ENCODE data around the gene MED13.
"Not testable (repeated sequence)": the region's sequence is repeated elsewhere in the genome, so short reads cannot be mapped to it uniquely, and the experiment has no call there.

MED13 gene

DNA sequence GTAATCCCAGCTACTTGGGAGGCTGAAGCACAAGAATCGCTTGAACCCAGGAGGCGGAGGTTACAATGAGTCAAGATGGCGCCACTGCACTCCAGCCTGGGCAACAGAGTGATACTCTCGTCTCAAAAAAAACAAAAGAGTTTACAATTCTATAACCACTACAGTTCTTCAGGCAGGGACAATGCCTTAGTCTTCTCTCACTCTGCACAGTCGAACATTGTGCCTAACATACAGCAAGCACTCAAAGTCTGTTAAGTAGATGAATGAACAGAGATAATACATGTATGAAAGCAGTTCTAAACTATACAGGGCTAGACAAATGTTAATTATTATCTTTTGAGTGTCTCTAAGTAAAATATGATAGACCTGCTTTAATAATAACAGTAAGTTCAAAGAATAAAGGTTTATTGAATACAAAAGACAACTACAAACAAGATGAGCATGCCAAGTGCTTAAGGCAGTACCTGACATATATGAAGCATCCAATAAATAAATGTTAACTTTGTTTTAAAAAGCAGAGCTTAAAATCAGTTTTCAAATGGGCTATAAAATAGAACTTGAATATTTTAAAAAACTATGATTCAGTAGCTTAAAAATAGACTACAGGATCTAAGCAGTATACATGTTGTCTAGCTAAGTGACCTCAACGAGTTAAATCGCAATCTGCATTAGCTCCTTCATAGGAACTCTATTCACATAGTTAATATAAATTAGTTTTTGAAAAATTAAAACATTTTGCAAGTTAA, 156.6 kb downstream of the MED13 start:
- no peak for DNase-seq (ENCODE audit: low spot score)

DNA sequence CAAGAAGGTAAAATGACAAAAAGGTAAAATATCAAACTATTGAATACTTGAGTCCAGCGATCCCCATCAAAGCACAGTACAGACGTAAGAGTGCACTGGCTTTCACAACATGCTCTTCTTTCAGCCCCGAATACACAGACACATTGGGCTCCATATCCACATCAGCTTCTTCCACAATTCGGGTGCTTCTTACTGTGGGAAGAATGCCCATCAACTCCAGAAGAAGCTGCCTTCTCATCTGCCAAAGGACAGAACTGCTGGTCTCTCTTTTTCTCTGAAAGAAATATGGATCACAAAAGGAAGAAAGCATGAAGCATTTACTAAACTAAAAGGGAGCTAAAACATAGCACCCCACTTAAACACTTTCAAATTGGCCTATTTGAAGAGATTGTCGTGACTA, 157.7 kb downstream of the MED13 start:
- no peak for DNase-seq (ENCODE audit: low spot score)

DNA sequence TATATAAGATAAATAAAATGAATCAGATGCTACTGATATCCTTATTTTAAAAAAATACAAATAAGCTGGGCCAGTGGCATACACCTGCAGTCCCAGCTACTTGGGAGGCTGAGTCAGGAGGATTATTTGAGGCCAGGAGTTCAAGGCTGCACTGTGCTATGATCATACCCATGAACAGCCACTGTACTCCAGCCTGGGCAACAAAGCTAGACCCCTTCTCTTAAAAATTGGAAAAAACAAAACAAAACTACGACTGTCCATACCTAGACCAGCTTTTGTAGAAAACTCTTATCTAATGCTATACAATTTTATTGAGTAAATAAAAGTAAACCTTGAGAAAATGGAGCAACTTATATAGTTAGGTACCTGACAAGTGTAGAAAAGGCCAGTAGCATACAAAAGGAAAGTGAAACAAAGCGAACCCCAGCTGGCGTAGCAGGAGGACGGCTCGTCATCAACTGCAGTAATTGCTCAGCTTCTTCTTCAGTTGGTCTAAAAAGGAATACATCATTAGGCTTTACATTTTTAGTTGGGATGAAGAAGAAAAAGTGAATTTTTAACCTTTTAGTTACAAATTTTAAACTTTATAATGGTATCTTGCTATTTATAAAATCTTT, 160.9 kb downstream of the MED13 start:
- no peak for DNase-seq (ENCODE audit: low spot score)

DNA sequence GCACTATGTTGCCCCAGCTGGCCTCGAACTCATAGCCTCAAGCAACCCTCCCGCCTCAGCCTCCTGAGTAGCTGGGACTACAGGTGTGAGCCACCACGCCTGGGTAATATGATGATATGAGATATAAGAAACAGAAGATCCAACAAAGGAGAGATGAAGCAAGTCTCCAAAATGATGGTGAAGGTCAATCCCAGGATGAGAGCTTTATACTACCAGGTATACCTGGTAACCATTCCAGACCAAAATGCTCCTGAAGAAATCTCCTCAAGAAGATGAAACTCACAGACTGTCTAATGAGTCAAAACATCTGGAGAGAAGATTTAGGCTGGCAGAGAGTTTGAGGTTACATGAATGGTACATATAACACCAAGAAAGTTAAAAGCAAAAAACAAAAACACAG, 161.8 kb downstream of the MED13 start:
- no peak for DNase-seq (ENCODE audit: low spot score)

DNA sequence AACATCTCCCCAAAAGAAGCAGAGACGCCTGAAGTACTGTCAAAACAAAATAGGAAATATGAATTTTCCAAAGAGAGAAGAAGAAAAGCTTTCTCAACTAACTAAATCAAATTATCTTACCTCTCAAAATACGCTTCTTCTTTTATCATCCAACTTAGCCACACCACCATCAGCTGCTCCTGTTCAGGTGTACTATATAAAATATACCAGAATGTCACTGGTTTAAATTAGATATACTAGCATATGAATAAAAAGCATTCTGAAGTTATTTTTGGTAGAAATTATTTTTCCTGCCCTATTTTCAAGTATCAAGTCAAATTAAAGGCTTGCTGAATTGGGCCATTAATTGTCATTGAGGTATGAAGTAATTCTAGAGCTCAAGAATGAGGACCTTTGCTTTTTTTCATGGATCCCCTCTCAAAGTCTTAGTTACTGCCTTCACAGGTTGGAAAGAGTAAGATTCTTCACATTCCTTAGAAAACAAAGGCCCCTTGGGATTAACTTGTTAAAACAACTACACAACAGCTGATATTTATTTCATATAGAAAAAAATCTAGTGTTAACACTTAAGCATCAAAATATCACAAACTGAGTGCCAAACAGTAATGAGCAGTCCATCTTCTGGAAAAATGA, 167.4 kb downstream of the MED13 start:
- DNase-seq (ENCODE audit: low spot score), result no peak

DNA sequence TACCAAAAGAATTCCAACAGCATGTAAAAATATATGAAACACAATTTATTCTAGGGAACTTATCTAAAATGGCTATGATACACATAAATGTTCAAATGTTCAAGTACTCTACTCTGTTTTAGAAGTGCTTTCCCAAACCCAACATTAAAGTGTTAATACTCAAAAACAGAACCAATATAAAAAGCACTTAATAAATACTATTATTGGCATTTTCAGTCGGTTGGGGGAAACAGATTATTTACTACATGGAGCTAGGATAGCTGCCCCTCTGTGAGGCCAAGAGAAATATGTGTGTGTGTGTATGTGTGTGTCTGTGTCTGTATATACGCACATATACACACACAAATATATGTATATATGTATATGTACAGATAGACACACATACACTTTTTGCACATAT, 169.7 kb downstream of the MED13 start:
- no peak for DNase-seq (ENCODE audit: low spot score)

DNA sequence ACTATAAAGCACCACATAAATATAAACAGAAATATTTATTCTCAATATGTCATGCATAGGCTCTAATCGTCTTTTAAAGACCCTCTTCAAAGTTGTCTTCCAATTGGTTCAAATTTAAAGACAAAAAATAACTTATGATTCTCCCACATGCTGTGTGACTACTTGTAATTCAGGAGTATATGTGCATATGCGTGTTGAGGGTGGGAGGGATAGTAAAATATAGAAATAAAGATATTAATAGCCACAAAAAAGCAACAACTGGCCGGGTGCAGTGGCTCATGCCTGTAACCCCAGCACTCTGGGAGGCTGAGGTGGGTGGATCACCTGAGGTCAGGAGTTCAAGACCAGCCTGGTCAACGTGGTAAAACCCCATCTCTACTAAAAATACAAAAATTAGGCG, 170.8 kb downstream of the MED13 start:
- not testable (repeated sequence) for DNase-seq (ENCODE audit: low spot score)

Measured in globus pallidus (tissue), 1 donor.